Inferior parietal cortex (tissue), 1 donor: ENCODE results near the gene CHID1.
A peak's percentile ranks its signal among the peaks of the same experiment; 100 is the strongest.

Experiments
- DNase-seq: peaks from one replicate; pipeline ENCODE4 v3.0.0-alpha.2; 2016; ENCODE audit errors: extremely low spot score

CHID1 gene

DNA sequence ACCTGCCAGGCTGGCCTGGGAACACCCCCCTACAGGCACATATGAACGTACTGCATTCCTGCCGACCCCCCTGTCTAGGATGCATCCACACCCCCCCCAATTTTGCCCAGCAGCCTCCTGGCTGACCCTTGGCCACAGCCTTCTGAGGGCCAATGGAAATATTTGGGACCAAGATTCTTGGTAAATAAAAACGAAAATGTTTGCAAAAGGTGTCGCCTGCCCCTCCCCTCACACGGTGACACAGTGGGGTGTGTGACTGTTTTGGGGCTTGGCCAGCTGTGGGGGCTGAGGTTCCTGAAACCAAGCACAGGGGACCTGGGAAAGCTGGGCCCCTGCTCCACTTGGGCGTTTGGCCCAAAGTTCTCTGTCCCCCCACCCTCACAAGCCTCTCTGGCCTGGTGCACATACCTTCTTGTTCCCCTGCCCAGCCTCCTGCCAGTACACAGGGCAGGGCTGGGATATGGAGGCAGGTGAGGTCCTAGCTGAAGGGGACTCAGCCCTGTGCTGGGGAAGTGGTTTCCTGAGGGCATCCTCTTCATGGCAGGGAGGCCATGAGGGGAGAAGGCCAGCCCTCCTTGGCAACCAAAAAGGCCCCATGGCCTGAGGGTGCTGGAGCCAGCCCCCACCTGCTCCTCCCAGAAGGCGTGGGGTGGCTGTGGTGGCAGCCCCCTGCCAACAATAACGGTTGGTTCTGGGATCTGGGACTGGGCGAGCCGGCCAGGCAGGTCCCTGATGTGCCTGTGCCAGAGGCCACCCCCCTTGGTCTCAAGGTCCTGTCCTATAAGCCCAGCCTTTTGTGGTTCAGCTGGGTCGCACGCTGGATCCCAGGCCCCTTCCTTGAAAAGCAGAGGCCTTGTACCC is 85.0 kb downstream of the CHID1 start:
- no peak for DNase-seq

- DNase-seq, result no peak
These were observed 85.7 kb downstream of the CHID1 start for GRCh38 chr11:824942-825341.

DNA sequence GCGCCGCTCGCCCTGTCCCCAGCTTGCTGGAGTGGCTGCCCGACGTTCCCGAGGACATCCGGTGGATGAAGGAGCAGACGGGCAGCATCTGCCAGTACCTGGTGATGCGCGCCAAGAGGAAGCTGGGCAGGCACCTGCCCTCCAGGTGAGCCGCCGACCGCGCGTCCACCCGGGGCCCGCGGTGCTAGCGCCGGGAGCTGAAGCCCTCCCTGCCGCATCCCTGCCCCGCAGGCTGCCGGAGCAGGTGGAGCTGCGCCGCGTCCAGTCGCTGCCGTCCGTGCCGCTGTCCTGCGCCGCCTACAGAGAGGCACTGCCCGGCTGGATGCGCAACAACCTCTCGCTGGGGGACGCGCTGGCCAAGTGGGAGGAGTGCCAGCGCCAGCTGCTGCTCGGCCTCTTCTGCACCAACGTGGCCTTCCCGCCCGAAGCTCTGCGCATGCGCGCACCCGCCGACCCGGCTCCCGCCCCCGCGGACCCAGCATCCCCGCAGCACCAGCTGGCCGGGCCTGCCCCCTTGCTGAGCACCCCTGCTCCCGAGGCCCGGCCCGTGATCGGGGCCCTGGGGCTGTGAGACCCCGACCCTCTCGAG is 86.2 kb downstream of the CHID1 start:
- DNase-seq, result no peak

DNA sequence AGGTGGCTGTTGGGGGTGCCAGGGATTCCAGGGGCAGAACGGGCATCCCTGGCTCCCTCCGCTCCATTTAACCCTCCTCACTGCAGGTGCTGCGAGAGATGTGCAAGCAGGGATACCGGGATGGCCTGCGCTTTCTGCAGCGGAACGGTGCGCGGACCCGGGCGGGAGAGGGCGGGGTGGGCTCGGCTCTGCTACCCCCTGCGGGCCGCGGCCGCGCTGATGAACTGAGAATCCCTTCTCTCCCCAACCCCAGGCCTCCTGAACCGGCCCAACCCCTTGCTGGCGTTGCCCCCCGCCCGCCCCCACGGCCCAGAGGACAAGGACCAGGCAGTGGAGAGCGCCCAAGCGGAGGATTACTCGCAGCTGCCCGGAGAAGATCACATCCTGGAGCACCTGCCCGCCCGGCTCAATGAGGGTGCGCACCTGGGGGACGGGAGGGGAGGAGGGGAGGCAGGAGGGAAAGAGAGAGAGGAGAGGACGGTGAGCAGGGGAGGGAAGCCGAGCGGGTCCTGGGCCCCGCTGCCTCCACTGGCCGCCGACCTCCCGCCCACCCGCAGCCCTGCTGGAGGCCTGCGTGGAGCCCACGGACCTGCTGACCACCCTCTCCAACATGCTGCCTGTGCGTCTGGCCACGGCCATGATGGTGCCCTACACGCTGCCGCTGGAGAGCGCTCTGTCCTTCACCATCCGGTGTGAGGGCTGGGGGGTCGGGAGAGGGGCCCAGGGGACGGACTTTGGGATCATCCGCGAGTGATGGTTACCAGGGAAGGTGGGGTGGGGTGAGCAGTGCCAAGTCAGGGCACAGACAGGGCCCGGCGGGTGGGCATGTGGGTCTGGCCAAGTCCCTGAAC is 86.9 kb downstream of the CHID1 start:
- no peak for DNase-seq

GRCh38 chr11:821512-822371 is 88.9 kb downstream of the CHID1 start:
- DNase-seq, result no peak

DNA sequence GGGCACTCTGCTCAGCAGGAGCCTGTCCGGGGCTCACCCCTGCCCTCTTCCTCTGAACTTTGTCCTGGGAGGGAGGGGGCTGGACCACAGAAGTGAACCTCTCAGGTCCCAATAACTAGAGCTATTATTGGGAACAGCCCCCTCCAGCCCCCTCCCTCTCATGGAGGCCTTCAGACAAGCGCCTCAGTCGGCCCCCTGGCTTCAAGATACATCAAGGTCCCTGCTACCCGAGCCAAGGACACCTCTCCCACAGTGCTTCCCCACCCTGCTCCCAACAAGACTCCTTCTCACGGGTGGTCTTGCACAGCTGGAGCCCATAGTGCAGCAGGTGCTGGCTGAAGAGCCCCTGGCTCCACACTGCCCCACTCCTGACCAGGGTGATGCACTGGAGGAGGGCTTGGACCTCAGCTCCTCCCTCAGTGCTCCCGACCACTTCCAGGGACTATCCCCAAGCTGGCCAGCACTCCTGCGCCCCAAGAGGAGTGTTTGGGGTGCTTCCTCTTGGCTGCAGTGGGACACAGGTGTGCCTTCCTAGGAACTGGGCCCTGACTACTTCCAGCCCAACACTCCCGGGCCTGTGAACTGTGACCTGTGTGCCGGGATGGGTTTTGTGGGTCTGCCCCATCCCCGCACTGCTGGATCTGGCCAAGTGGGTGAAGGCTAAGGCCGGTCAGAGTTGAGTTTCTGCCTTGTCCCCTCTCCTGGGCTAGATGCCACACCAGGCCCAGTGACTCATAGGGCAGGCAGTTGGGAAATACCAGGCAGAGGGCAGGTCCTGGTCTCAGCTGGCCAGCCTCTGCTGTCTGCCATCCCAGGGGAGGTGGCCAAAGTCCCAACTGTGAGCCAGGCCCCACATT is 89.7 kb downstream of the CHID1 start:
- no peak for DNase-seq

DNA sequence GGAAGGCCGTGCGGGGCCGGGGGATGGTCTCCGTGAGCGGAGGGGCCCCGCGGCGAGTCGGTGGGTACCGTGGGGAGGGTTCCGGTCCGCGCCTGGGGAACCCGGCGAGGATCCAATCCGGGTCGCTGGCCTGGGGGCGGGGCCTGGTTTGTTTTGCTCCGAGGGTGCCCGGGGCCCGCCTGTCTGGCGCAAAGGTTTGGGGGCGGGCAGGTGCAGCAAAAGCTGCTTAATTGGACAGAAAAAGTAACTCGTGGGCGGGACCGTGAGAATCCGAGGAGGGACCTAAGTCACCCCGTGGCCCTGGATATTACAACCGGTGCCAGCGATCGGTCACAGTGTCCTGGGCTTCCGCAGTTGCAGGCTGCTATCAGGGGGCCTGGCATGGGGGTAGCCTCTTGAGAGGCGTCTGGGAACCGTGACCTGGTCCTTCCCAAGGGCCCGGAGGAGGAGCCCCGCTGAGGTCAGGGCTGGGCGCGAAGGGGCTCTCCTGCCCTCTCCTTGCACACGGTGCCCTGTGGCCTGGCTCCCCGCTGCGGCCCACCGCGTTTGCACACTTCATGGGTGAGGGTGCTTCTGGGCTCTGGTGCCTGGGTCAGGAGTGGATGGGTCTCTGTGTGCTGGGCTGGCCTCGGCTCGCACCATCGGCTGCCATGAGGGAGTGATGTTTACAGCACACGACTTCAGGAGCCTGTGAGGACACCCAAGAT is 90.5 kb downstream of the CHID1 start:
- DNase-seq, result peak; percentile 57

DNA sequence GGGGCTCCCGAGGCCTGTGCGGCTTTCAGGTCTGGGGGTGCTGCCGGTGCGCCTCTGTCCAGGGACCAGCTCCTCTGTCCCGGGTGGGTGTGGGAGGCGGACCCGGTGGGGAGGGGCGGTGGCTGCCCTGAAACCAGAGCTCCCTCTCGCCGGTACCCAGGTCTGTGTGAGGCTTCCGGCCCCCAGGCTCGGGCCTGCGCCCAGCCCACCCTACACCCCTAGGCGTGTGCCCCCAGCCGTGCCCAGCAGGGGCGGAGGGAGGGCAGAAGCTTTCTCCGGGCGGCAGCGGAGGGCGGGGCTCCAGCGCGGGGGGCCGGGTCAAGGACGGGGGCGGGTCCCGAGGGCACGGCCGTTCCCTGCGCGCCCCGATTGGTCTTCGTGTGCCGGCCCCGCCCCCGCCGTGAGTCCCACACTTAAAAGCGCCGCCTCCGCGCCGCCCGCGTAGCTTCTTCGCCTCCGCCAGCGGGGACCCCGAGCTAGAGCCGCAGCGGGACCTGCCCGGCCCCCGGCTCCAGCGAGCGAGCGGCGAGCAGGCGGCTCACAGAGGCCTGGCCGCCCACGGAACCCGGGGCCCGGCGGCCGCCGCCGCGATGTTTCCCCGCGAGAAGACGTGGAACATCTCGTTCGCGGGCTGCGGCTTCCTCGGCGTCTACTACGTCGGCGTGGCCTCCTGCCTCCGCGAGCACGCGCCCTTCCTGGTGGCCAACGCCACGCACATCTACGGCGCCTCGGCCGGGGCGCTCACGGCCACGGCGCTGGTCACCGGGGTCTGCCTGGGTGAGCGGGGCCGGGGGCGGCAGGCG is 91.3 kb downstream of the CHID1 start:
- peak; percentile 81 for DNase-seq

- DNase-seq, result no peak
These were observed 92.0 kb downstream of the CHID1 start, which contains the start of gene PNPLA2 for GRCh38 chr11:818396-819128. TSS of gene PNPLA2 (plus strand) at chr11:818914. CDS start at chr11:819719, 805 bp downstream.
